Activated CD4-positive, alpha-beta T cell treated with anti-CD3 and anti-CD28 coated beads for 1 hour (primary cell): Measurements from ENCODE around the gene SMYD3.
"Not testable (repeated sequence)": the region's sequence is repeated elsewhere in the genome, so short reads cannot be mapped to it uniquely, and the experiment has no call there.

ENCODE experiments used
- DNase-seq: peaks from one replicate; pipeline ENCODE4 v3.0.0-alpha.2; 2020

Gene SMYD3

DNA sequence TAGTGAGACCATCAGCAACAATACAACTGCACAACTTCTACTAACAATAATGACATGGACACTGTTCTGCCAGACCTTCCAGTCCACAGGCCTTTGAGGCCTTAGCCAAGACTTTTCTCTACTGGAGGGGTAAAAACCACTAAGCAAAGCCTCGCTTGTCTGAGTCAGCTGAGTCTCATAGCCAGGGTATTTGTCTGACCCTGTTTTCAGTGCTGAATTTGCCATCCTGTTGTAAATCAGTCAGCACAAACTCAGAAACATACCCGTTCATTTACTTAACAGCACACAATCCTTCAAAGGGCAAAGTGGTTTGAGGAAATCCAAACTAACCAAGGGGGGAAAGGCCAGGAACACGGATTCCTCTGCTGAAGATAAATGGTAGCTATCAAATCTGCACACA lies 537.8 kb downstream of the SMYD3 start:
- no peak for DNase-seq

DNA sequence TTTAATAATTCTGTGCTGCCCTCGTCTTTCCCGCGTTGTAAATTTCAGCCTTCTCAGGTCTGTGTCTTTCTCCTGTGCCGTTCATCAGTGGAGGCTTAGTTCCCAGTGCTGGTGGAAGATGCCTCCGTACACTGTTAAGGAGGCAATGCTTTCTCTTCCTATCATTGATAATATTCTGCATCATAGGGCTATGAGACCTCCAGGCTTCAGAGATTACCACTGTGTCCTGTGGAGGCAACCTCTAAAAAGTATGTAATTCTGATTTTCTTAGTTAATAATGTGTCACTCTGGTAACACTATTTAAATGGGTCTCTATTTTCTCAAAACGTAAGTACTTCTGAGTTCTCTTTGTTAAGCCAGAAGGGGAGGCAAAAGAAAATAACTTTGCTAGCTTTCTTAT lies 538.3 kb downstream of the SMYD3 start:
- DNase-seq: no peak

DNA sequence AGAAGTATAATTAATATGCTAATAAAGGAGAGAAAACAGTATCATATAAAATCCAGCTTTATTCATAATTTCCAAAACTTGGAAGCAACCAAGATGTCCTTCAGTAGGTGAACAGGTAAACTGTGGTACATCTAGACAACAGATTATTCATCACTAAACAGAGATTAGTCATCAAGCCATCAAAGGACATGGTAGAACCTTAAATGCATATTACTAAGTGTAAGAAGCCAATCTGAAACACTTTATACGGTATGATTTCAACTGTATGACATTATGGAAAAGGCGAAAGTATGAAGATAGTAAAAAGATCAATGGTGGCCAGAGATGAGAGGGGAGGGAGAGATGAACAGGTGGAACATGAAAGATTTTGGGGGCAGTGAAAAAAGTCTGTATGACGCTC lies 541.7 kb downstream of the SMYD3 start:
- no peak for DNase-seq

DNA sequence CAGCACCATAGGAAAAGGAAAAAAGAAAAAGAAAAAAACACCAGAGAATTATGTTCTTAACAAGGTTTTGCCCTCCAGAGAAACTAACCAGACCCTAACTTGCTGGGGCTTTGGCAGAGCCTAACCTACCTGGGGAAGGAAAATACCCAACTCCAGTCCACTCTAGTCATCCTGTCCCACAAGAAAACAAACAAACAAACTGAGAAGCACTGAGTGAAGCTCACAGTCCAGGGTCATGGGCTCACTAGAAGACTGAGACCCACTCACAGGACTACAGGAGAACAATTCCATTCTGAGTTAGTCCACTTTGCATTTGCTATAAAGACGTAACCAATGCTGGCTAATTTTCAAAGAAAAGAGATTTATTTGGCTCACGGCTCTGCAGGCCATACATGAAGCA lies 543.4 kb downstream of the SMYD3 start:
- no peak for DNase-seq

GRCh38 chr1:245962453-245962852 lies 544.6 kb downstream of the SMYD3 start:
- DNase-seq: no peak

DNA sequence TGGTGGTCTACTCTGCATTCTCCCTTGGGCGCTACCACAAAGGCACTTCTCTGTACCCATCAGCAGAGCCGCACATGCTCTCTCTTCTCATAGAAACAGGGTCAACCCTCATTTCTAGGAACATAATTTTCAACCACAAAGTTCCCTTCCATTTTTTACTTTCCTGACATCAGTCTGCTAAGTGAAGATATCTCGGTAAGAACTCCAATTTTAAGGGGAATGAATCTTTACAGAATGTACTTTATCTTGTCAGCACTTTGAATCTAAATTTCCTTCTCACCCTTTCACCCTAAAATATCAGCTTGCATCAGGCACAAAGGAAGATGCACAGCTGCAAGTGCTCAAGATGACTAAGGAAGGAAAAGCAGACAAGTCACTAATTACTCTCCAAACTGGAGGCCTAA lies 545.9 kb downstream of the SMYD3 start:
- no peak for DNase-seq

GRCh38 chr1:245960171-245960570 lies 546.9 kb downstream of the SMYD3 start:
- no peak for DNase-seq

DNA sequence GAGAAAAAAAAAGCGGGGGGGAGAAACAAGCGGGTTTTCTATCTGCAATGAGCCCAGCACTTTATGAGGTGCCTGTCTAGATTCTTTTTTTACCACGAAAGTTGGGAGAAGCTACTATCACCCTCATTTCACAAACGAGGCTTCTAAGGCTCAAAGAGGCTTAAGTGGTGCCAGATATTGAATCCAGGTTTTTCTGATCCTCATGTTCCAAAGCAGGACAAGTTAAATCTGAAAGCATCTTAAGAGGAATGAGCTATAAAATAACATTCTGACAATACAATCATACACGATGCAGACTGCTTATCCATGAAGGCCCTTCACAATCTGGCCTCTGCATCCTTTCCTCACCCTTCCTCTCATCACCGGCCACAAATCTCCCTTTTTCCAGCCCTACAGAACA lies 549.1 kb downstream of the SMYD3 start:
- DNase-seq: no peak

- DNase-seq: no peak
These were observed 549.7 kb downstream of the SMYD3 start for GRCh38 chr1:245957427-245957826.

- peak; percentile 23 for DNase-seq
These were observed 550.9 kb downstream of the SMYD3 start for GRCh38 chr1:245956225-245956624.

GRCh38 chr1:245953876-245954660 lies 553.0 kb downstream of the SMYD3 start:
- no peak for DNase-seq

DNA sequence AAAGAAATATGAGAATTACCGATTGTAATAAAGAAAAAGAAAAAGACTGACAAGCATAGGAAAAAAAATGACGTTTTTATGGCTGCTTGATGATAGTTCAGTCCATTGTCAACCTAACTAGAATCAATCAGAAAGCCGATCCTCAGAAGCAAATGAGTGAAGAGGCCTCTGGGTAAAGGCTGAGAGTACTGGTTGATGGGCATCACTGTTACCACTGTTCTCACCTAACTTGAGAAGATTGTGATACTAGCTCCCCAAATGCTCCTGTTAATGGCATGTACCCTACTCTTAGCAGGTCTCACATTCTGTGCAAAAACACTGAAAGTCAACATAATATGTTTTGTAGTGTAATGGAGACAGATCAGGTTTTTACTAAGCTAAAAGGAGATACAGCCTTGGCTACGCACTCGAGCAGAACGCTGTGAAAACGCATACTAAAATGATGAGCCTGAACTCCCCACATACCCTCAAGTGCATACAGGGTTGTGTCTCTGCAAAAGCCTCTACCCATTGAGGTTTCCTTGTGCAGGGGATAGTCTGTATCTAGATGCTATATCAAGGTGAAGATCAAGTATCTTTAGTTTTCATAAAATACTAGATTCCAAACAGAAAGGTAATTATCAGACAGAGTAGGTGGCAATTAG lies 554.6 kb downstream of the SMYD3 start:
- DNase-seq: no peak

DNA sequence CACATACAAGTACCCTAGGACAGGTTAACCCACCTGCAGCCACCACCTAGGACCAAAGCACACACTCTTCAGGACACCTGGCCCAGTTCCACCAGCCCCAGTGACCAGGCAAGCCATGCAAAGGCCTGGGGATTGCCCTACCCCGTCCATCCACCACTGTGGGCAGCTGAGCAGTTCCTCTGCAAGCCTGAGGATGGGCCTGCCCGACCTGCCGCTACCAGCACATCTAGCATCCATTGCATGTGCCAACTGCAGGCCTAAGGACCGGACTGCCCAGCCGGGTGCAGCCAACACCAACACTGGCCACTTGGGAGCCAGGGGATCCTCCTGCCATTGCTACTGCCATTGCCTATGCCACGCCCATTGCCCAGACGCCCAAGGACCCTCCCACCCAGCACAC lies 558.3 kb downstream of the SMYD3 start:
- DNase-seq: no peak

- no peak for DNase-seq
These were observed 560.2 kb downstream of the SMYD3 start for GRCh38 chr1:245946905-245947304.

DNA sequence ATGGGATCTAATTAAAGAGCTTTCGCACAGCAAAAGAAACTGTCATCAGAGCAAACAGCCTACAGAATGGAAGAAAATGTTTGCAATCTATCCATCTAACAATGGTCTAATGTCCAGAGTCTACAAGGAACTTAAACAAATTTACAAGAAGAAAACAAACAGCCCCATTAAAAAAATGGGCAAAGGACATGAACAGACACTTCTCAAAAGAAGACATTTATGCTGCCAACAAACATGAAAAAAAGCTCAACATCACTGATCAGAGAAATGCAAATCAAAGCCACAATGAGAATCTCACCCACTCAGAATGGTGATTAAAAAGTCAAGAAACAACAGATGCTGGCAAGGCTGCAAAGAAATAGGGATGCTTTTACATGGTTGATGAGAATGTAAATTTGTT lies 561.9 kb downstream of the SMYD3 start:
- DNase-seq: not testable (repeated sequence)

- DNase-seq: no peak
These were observed 564.2 kb downstream of the SMYD3 start for GRCh38 chr1:245942856-245943255.

- not testable (repeated sequence) for DNase-seq
These were observed 565.3 kb downstream of the SMYD3 start for GRCh38 chr1:245941771-245942170.

GRCh38 chr1:245939756-245940345 lies 567.2 kb downstream of the SMYD3 start:
- no peak for DNase-seq

DNA sequence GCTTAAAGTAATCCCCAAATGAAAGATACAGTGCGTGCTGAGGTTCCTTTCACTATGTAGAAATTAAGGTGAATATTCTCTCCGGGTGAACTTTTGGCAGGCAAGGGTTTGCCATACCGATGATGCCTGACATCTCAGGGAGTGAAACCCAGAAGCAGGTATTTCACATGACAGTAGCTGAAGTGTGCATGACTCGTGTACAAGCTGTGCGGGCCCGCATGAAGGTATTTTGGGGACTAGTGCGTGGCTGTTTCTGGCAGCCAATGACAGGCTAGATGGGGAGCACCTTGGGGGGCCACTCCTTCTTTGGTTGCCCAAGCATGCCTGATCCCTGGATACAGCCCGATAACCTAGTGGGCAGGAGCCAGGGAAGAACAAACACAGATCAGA lies 569.0 kb downstream of the SMYD3 start:
- DNase-seq: no peak

GRCh38 chr1:245937316-245938045 lies 569.6 kb downstream of the SMYD3 start:
- DNase-seq: no peak

DNA sequence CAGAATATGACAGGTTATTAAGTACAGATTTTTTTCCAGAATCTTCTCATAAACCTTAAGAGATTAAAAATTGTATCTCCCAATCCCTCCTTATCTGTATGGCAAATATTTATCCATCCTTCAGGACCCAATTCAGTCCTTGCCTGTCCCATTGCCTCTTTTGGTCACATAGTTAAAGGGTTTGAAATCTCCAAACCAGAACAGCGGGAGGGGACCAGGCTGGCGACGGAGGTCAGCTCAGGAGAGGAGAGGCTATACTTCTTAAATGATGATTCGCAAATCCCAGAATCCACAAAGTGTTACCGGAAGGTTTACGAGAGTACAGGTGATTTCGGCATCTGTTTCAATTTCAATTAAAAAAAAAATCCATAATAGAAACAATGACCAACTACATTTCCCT lies 572.7 kb downstream of the SMYD3 start:
- DNase-seq: no peak

- DNase-seq: no peak
These were observed 573.5 kb downstream of the SMYD3 start for GRCh38 chr1:245933431-245934045.

- DNase-seq: no peak
These were observed 574.6 kb downstream of the SMYD3 start for GRCh38 chr1:245932302-245932972.
